ENCODE results near the gene FREM1.

- TF ChIP-seq CTCF (IDR thresholded peaks at IDR 0.05): no peak
- no peak for TF ChIP-seq POLR2A (IDR thresholded peaks at IDR 0.05)
- no peak for TF ChIP-seq POLR2AphosphoS5 (IDR thresholded peaks at IDR 0.05)
Measured at GRCh38 chr9:14902561-14902960, 7.7 kb downstream of the FREM1 start.
